WTC11 (cell line): ENCODE results near the gene ANP32E. TPM values are rescaled to one million over a fixed set of nuclear protein-coding genes. Genes with fewer than 3 reads are reported as not detected.

ENCODE experiments used
- ATAC-seq: fragments of 200-7000 bp; cut with Tn5 transposase; 2 replicates; pipeline ENCODE4 v1.10.0; 2021; ENCODE audit warnings: mild to moderate bottlenecking, moderate library complexity
- CTCF ChIA-PET: fragments of 300-600 bp; sonication (Branson Sonifier 250); formaldehyde crosslinking; loops from one replicate; lab custom pipeline; 2021; ENCODE audit warnings: antibody characterized with exemption; lab: Charles Lee
- POLR2A ChIA-PET: fragments of 350-600 bp; sonication (Branson Sonifier 250); formaldehyde crosslinking; loops from one replicate; lab custom pipeline; 2021; ENCODE audit warnings: antibody characterized with exemption; lab: Charles Lee
- DNase-seq: peaks from one replicate; pipeline ENCODE4 v3.0.0; 2021; ENCODE audit warnings: low spot score
- H3K27ac Mint-ChIP-seq: 2 replicates; pipeline ENCODE4 v1.8.0; 2021; ENCODE audit warnings: mixed read lengths
- H3K27me3 Mint-ChIP-seq: 2 replicates; pipeline ENCODE4 v1.8.0; 2021; ENCODE audit warnings: low read depth, mild to moderate bottlenecking, moderate library complexity, mixed read lengths
- H3K36me3 Mint-ChIP-seq: 2 replicates; pipeline ENCODE4 v1.8.0; 2021; ENCODE audit warnings: mixed read lengths
- H3K4me1 Mint-ChIP-seq: 2 replicates; pipeline ENCODE4 v1.8.0; 2022; ENCODE audit warnings: mixed read lengths
- H3K4me3 Mint-ChIP-seq: 2 replicates; pipeline ENCODE4 v1.8.0; 2021; ENCODE audit warnings: mild to moderate bottlenecking, moderate library complexity, mixed read lengths
- H3K9me3 Mint-ChIP-seq: 2 replicates; pipeline ENCODE4 v1.8.0; 2021; ENCODE audit warnings: mixed read lengths
- ATF1 ChIP-seq: sonication (generic); formaldehyde crosslinking; IDR thresholded peaks from 2 replicates; pipeline ENCODE4 v1.8.1; 2023; ENCODE audit warnings: mild to moderate bottlenecking, moderate library complexity, missing genetic modification reagents
- CTCF ChIP-seq: fragments of 200-600 bp; IDR thresholded peaks from 2 replicates; pipeline ENCODE4 v1.8.0; 2022; ENCODE audit warnings: antibody characterized with exemption
- ELF4 ChIP-seq: sonication (generic); formaldehyde crosslinking; IDR thresholded peaks from 2 replicates; pipeline ENCODE4 v1.8.1; 2022; ENCODE audit warnings: low read depth, mild to moderate bottlenecking, moderate library complexity, missing genetic modification reagents
- ESRRA ChIP-seq: sonication (generic); formaldehyde crosslinking; IDR thresholded peaks from 2 replicates; pipeline ENCODE4 v1.8.1; 2022; ENCODE audit warnings: mild to moderate bottlenecking, missing genetic modification reagents, borderline replicate concordance
- FOXP1 ChIP-seq: sonication (generic); formaldehyde crosslinking; IDR thresholded peaks from 2 replicates; pipeline ENCODE4 v1.8.0; 2022; ENCODE audit warnings: missing genetic modification reagents, mild to moderate bottlenecking, moderate library complexity, borderline replicate concordance
- GABPB1 ChIP-seq: sonication (generic); formaldehyde crosslinking; IDR thresholded peaks from 2 replicates; pipeline ENCODE4 v1.8.1; 2023; ENCODE audit warnings: mild to moderate bottlenecking, missing genetic modification reagents
- GRHL2 ChIP-seq: fragments of 250-450 bp; sonication (Bioruptor Pico); IDR thresholded peaks from 2 replicates; pipeline ENCODE4 v1.8.0; 2022; ENCODE audit warnings: mild to moderate bottlenecking, moderate library complexity; ENCODE audit not compliant: insufficient replicate concordance, severe bottlenecking
- JUN ChIP-seq: sonication (generic); formaldehyde crosslinking; IDR thresholded peaks from 2 replicates; pipeline ENCODE4 v1.8.0; 2023; ENCODE audit warnings: mild to moderate bottlenecking, missing genetic modification reagents
- KAT7 ChIP-seq: sonication (generic); formaldehyde crosslinking; IDR thresholded peaks from 2 replicates; pipeline ENCODE4 v1.8.1; 2023; ENCODE audit warnings: missing genetic modification reagents, mild to moderate bottlenecking, borderline replicate concordance
- MLX ChIP-seq: sonication (generic); formaldehyde crosslinking; IDR thresholded peaks from 2 replicates; pipeline ENCODE4 v1.8.1; 2023; ENCODE audit warnings: mild to moderate bottlenecking, missing genetic modification reagents, moderate library complexity
- NFATC4 ChIP-seq: fragments of 250-450 bp; sonication (Bioruptor Pico); IDR thresholded peaks from 2 replicates; pipeline ENCODE4 v1.9.0; 2021; ENCODE audit warnings: mild to moderate bottlenecking
- NR3C1 ChIP-seq: sonication (generic); formaldehyde crosslinking; conservative IDR thresholded peaks from 2 replicates; pipeline ENCODE4 v1.8.1; 2023; ENCODE audit warnings: low read depth, mild to moderate bottlenecking, missing genetic modification reagents
- PREB ChIP-seq: sonication (generic); formaldehyde crosslinking; IDR thresholded peaks from 2 replicates; pipeline ENCODE4 v1.8.1; 2022; ENCODE audit warnings: mild to moderate bottlenecking, missing genetic modification reagents, moderate library complexity, borderline replicate concordance
- RORB ChIP-seq: fragments of 250-450 bp; sonication (Bioruptor Pico); IDR thresholded peaks from 2 replicates; pipeline ENCODE4 v1.9.0; 2021; ENCODE audit warnings: mild to moderate bottlenecking
- SMAD3 ChIP-seq: sonication (generic); formaldehyde crosslinking; IDR thresholded peaks from 2 replicates; pipeline ENCODE4 v1.8.0; 2022; ENCODE audit warnings: missing genetic modification reagents, mild to moderate bottlenecking, borderline replicate concordance
- SMAD4 ChIP-seq: sonication (generic); formaldehyde crosslinking; IDR thresholded peaks from 2 replicates; pipeline ENCODE4 v1.8.0; 2022; ENCODE audit warnings: mild to moderate bottlenecking, missing genetic modification reagents
- SP1 ChIP-seq: sonication (generic); formaldehyde crosslinking; conservative IDR thresholded peaks from 2 replicates; pipeline ENCODE4 v1.8.1; 2022; ENCODE audit warnings: missing genetic modification reagents
- TCF7 ChIP-seq: sonication (generic); formaldehyde crosslinking; IDR thresholded peaks from 2 replicates; pipeline ENCODE4 v1.8.0; 2022; ENCODE audit warnings: mild to moderate bottlenecking, low read depth, missing genetic modification reagents, moderate library complexity
- TEAD4 ChIP-seq: sonication (generic); formaldehyde crosslinking; IDR thresholded peaks from 2 replicates; pipeline ENCODE4 v1.8.0; 2022; ENCODE audit warnings: mild to moderate bottlenecking, missing genetic modification reagents
- USF1 ChIP-seq: sonication (generic); formaldehyde crosslinking; IDR thresholded peaks from 2 replicates; pipeline ENCODE4 v1.8.0; 2022; ENCODE audit warnings: mild to moderate bottlenecking, missing genetic modification reagents
- ZNF281 ChIP-seq: sonication (generic); formaldehyde crosslinking; IDR thresholded peaks from 2 replicates; pipeline ENCODE4 v1.8.0; 2023; ENCODE audit warnings: mild to moderate bottlenecking, missing genetic modification reagents
- ZNF396 ChIP-seq: fragments of 250-450 bp; sonication (Bioruptor Pico); IDR thresholded peaks from 2 replicates; pipeline ENCODE4 v1.8.0; 2021; ENCODE audit warnings: mild to moderate bottlenecking, moderate library complexity, borderline replicate concordance
- total RNA-seq: library from RNA; stranded (reverse); gene quantifications from 3 replicates; pipeline ENCODE4 v1.2.3, GENCODE V29; 2021
- TF ChIP-seq, protein P1 (sequence below): fragments of 250-450 bp; sonication (Bioruptor Pico); IDR thresholded peaks from 2 replicates; pipeline ENCODE4 v2.1.2; 2022; ENCODE audit warnings: mild to moderate bottlenecking, moderate library complexity
- TF ChIP-seq, protein P2 (sequence below): sonication (generic); formaldehyde crosslinking; IDR thresholded peaks from 2 replicates; pipeline ENCODE4 v1.8.1; 2022; ENCODE audit warnings: mild to moderate bottlenecking, moderate library complexity, missing genetic modification reagents

The ANP32E gene
- total RNA-seq, 1 experiment from 2014 or later = 119 TPM

DNA sequence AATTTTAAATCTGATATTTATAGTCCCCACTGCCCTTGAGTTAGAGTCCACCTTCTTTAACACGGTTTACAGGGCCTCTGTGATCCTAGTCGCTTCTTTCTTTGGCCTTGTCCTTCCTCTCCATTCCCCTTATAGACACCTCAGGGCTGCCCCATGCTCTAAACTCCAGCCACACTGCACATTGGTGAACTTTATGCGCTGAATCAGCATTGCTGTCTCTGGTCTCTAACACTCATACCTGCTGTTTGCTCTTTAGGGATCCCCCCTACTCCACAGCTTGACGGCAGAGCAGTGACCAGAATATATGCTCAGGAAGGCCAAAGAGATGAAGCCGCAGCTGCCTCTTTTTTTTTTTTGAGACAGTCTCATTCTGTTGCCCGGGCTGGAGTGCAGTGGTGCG is 56.0 kb downstream of the ANP32E start:
- ChIA-PET POLR2A (interaction anchor here (1.1 kb wide), 1 partner anchor 9 kb away, joined by 3 read pairs; no protein-coding TSS in a partner anchor), CTCF (interaction anchor here (2.7 kb wide), 1 partner anchor 11 kb away, joined by 13 read pairs; no protein-coding TSS in a partner anchor)

DNA sequence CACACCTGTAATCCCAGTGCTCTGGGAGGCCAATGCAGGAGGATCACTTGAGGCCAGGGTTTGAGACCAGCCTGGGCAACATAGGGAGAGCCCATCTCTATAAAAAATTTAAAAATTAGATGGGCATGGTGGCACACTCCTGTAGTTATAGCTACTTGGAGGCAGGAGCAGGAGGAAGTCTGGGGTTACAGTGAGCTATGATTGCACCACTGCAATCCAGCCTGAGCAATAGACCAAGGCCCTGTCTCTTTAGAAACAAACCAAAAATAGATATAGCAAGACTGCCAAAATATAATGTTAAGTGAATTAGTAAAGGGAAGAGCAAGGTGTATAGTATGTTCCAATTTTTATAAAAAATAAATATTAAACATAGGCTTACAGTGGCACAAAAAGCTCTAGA is 57.4 kb downstream of the ANP32E start:
- ChIA-PET CTCF (interaction anchor here (0.7 to 3.9 kb wide), 3 partner anchors 9 to 12 kb away, joined by 3 to 15 read pairs (median 13); no protein-coding TSS in a partner anchor), POLR2A (no interaction called here)
- Mint-ChIP-seq H3K27ac (no peak overlapping the region), H3K27me3 (no peaks in the 10 kb centered on the region), H3K4me3 (no peak overlapping the region), H3K9me3 (no peaks in the 10 kb centered on the region), H3K4me1 (no peaks in the 10 kb centered on the region), H3K36me3 (no peaks in the 10 kb centered on the region)
- DNase-seq (no peak), ATAC-seq (no peak)
- TF ChIP-seq NFATC4 (CRISPR knock-in tag) (no peak), GRHL2 (CRISPR knock-in tag) (no peak), ESRRA (CRISPR knock-in tag) (no peak), RORB (CRISPR knock-in tag) (no peak)

More for the DNA sequence above, 56.0 kb downstream of the ANP32E start:
- H3K4me3 Mint-ChIP-seq = no peak overlapping the region
- H3K27ac Mint-ChIP-seq = no peak overlapping the region
- no peak for DNase-seq
- ATAC-seq = no peak
- no peak for TF ChIP-seq ATF1 (CRISPR knock-in tag)
- no peak for TF ChIP-seq NR3C1 (CRISPR knock-in tag)
- no peak for TF ChIP-seq JUN
- TF ChIP-seq, all 79 proteins: peak for 0
- no peaks in the 10 kb centered on the region for H3K9me3 Mint-ChIP-seq
- H3K4me1 Mint-ChIP-seq = no peaks in the 10 kb centered on the region
- no peaks in the 10 kb centered on the region for H3K27me3 Mint-ChIP-seq
- no peaks in the 10 kb centered on the region for H3K36me3 Mint-ChIP-seq

DNA sequence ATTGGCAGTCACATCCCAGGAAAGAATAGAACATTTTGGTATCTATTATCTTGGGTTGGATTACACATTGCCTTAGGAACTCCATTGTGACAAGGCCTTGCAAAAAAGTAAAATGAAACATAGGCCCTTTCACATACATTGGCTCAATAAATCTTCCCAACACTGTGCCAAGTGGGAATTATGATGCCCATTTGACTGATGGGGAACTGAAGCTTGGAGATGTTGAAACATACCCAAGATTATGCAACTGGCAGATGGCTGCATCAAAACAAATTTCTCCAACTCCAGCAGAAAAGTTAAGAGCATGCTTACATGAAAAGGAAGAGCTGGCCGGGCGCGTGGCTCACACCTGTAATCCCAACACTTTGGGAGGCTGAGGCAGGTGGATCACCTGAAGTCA is 59.3 kb downstream of the ANP32E start:
- no peaks in the 10 kb centered on the region for H3K27me3 Mint-ChIP-seq
- no peaks in the 10 kb centered on the region for H3K36me3 Mint-ChIP-seq
- ATAC-seq = no peak
- DNase-seq = no peak
- no peak overlapping the region for H3K27ac Mint-ChIP-seq
- no peaks in the 10 kb centered on the region for H3K9me3 Mint-ChIP-seq
- CTCF ChIA-PET = interaction anchor here (0.5 to 3.9 kb wide), 2 partner anchors 11 to 154 kb away, joined by 3 to 15 read pairs; no protein-coding TSS in a partner anchor
- no peaks in the 10 kb centered on the region for H3K4me1 Mint-ChIP-seq
- POLR2A ChIA-PET = interaction anchor here (0.6 kb wide), 1 partner anchor 14 kb away, joined by 3 read pairs; no protein-coding TSS in a partner anchor
- H3K4me3 Mint-ChIP-seq = no peak overlapping the region
- TF ChIP-seq USF1 (CRISPR knock-in tag) (no peak), FOXP1 (no peak), SP1 (CRISPR knock-in tag) (no peak), KAT7 (CRISPR knock-in tag) (no peak), PREB (CRISPR knock-in tag) (no peak), TCF7 (CRISPR knock-in tag) (no peak), ZNF281 (no peak), MLX (CRISPR knock-in tag) (no peak), SMAD4 (no peak), ZNF396 (CRISPR knock-in tag) (no peak), TEAD4 (CRISPR knock-in tag) (no peak), CTCF (no peak), ELF4 (CRISPR knock-in tag) (no peak), GABPB1 (CRISPR knock-in tag) (no peak), SMAD3 (CRISPR knock-in tag) (no peak)
- TF ChIP-seq, protein P1, sequence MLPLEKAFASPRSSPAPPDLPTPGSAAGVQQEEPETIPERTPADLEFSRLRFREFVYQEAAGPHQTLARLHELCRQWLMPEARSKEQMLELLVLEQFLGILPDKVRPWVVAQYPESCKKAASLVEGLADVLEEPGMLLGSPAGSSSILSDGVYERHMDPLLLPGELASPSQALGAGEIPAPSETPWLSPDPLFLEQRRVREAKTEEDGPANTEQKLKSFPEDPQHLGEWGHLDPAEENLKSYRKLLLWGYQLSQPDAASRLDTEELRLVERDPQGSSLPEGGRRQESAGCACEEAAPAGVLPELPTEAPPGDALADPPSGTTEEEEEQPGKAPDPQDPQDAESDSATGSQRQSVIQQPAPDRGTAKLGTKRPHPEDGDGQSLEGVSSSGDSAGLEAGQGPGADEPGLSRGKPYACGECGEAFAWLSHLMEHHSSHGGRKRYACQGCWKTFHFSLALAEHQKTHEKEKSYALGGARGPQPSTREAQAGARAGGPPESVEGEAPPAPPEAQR (CRISPR knock-in tag) = no peak
- TF ChIP-seq, protein P2, sequence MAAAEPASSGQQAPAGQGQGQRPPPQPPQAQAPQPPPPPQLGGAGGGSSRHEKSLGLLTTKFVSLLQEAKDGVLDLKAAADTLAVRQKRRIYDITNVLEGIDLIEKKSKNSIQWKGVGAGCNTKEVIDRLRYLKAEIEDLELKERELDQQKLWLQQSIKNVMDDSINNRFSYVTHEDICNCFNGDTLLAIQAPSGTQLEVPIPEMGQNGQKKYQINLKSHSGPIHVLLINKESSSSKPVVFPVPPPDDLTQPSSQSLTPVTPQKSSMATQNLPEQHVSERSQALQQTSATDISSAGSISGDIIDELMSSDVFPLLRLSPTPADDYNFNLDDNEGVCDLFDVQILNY (CRISPR knock-in tag) = no peak
